K562 (cell line): Measurements from ENCODE around the gene USH1G. TPM values are rescaled to one million over a fixed set of nuclear protein-coding genes. Genes with fewer than 3 reads are reported as not detected.

Experiments
- ADNP ChIP-seq: fragments of 200-800 bp; sonication (Bioruptor generic); IDR thresholded peaks from 2 replicates; pipeline ENCODE4 v1.6.1; 2016; ENCODE audit warnings: missing genetic modification characterization, missing compliant biosample characterization
- ASH1L ChIP-seq: fragments of 450-650 bp; IDR thresholded peaks from 2 replicates; pipeline ENCODE4 v1.6.1; 2018; ENCODE audit warnings: borderline replicate concordance, mild to moderate bottlenecking, low read depth; ENCODE audit not compliant: partially characterized antibody
- ATF4 ChIP-seq: fragments of 450-650 bp; formaldehyde crosslinking; IDR thresholded peaks from 2 replicates; pipeline ENCODE4 v1.4.0; 2022; ENCODE audit warnings: mild to moderate bottlenecking, moderate library complexity
- E2F8 ChIP-seq: fragments of 450-650 bp; IDR thresholded peaks from 2 replicates; pipeline ENCODE4 v1.7.1; 2018; ENCODE audit warnings: mild to moderate bottlenecking, low read depth; ENCODE audit not compliant: partially characterized antibody
- EP300 ChIP-seq: IDR thresholded peaks from 2 replicates; pipeline ENCODE4 v1.6.1; 2012; ENCODE audit warnings: low read length, improper control_type of control experiment
- EP400 ChIP-seq: fragments of 450-650 bp; IDR thresholded peaks from 2 replicates; pipeline ENCODE4 v1.6.1; 2017; ENCODE audit warnings: antibody characterized with exemption, mild to moderate bottlenecking, moderate library complexity
- FIP1L1 ChIP-seq: fragments of 200-400 bp; formaldehyde crosslinking; IDR thresholded peaks from 2 replicates; pipeline ENCODE4 v1.6.1; 2018; ENCODE audit warnings: mild to moderate bottlenecking, low read depth, low read length; ENCODE audit not compliant: poor library complexity, severe bottlenecking
- GATA2 ChIP-seq: sonication (generic); formaldehyde crosslinking; IDR thresholded peaks from 2 replicates; pipeline ENCODE4 v1.4.0; 2020; ENCODE audit warnings: mild to moderate bottlenecking, missing genetic modification reagents
- HMGN3 ChIP-seq: IDR thresholded peaks from 2 replicates; pipeline ENCODE4 v1.6.1; 2011; ENCODE audit warnings: borderline replicate concordance, low read depth, mild to moderate bottlenecking, mixed read lengths, low read length; ENCODE audit not compliant: insufficient read length; ENCODE audit errors: extremely low read depth
- HNRNPL ChIP-seq: fragments of 200-400 bp; formaldehyde crosslinking; IDR thresholded peaks from 2 replicates; pipeline ENCODE4 v1.6.1; 2017; ENCODE audit warnings: low read depth, mild to moderate bottlenecking, low read length
- PCBP1 ChIP-seq: fragments of 200-400 bp; formaldehyde crosslinking; IDR thresholded peaks from 2 replicates; pipeline ENCODE4 v1.6.1; 2018; ENCODE audit warnings: mild to moderate bottlenecking, low read depth, low read length; ENCODE audit not compliant: poor library complexity, severe bottlenecking
- PRDM10 ChIP-seq: fragments of 450-650 bp; IDR thresholded peaks from 2 replicates; pipeline ENCODE4 v1.6.1; 2018; ENCODE audit not compliant: partially characterized antibody
- RBM14 ChIP-seq: fragments of 200-400 bp; formaldehyde crosslinking; IDR thresholded peaks from 2 replicates; pipeline ENCODE4 v1.6.1; 2018; ENCODE audit warnings: low read depth, mild to moderate bottlenecking, low read length, moderate library complexity, borderline replicate concordance; ENCODE audit not compliant: insufficient read depth
- SMAD3 ChIP-seq: fragments of 450-650 bp; formaldehyde crosslinking; conservative IDR thresholded peaks from 2 replicates; pipeline ENCODE4 v1.4.0; 2020; ENCODE audit warnings: mild to moderate bottlenecking
- SMARCE1 ChIP-seq: fragments of 450-650 bp; IDR thresholded peaks from 2 replicates; pipeline ENCODE4 v1.7.1; 2016; ENCODE audit warnings: mild to moderate bottlenecking
- TFAP4 ChIP-seq: sonication (generic); formaldehyde crosslinking; IDR thresholded peaks from 2 replicates; pipeline ENCODE4 v1.8.0; 2022; ENCODE audit warnings: missing genetic modification reagents, mild to moderate bottlenecking, moderate library complexity, borderline replicate concordance
- polyA plus RNA-seq, 8 experiments: library from polyadenylated mRNA; depleted of rRNA in 4 of 8; stranded (reverse) in 5 of 8; unstranded in 3 of 8; fragments of >200 nt; fragmentation: Nextera tagmentation in 2 of 8; fragmentation: Illumina TruSeq in 1 of 8; extraction: Ambion mirVana in 2 of 8; extraction: Trizol in 1 of 8; gene quantifications; 2 replicates each; pipeline versions ENCODE4 v1.2.1 to v1.2.3, GENCODE V29; 2011 to 2014; ENCODE audit warnings: inconsistent platforms in 1 of 8, missing spikeins in 1 of 8
- total RNA-seq, 7 experiments: library from RNA; depleted of rRNA in 6 of 7; stranded (reverse); fragments of >200 nt in 6 of 7; fragmentation: Illumina TruSeq in 2 of 7; extraction: Trizol in 2 of 7; gene quantifications; 2 replicates each; pipeline versions ENCODE4 v1.2.1 to v1.2.3, GENCODE V29; 2011 to 2021; ENCODE audit warnings: low replicate concordance in 1 of 7

The USH1G gene
- total and polyA plus RNA-seq, 9 of the 15 experiments (the other 6 are each of a cell fraction or from before 2014, with no cell fraction given): 0.22 to 1.00 (median 0.64) TPM; not detected in 2

GRCh38 chr17:74922694-74923537, at the start of gene USH1G (continued):
- no peak for TF ChIP-seq E2F8
- no peak for TF ChIP-seq EP300
- TF ChIP-seq PCBP1: peak; percentile 22
- no peak for TF ChIP-seq TFAP4
- peak; percentile 84 for TF ChIP-seq PRDM10
- TF ChIP-seq ATF4 (CRISPR knock-in tag): no peak
- TF ChIP-seq SMARCE1: no peak
- TF ChIP-seq RBM14: no peak
- TF ChIP-seq HMGN3: no peak
- no peak for TF ChIP-seq GATA2 (CRISPR knock-in tag)
- no peak for TF ChIP-seq FIP1L1
- no peak for TF ChIP-seq ADNP (tag)
- peak; percentile 51; the same call in 1 of the 2 replicates for TF ChIP-seq EP400
- TF ChIP-seq ASH1L: no peak
- no peak for TF ChIP-seq SMAD3 (CRISPR knock-in tag)
- no peak for TF ChIP-seq HNRNPL
